PC-9 (cell line): ENCODE data around the gene ABHD18. TPM values are rescaled to one million over a fixed set of nuclear protein-coding genes. Genes with fewer than 3 reads are reported as not detected.
"Not testable (repeated sequence)": the region's sequence is repeated elsewhere in the genome, so short reads cannot be mapped to it uniquely, and the experiment has no call there.

Source experiments
- BruUV-seq: library from RNA; stranded (reverse); fragments of 400-500 nt; replicated peaks from 2 replicates; lab custom pipeline; 2021; lab: Mats Ljungman, UMichigan
- CTCF ChIA-PET: fragments of 300-600 bp; sonication (Branson Sonifier 250); formaldehyde crosslinking; loops from one replicate; lab custom pipeline; 2022; ENCODE audit warnings: antibody characterized with exemption; lab: Charles Lee
- POLR2A ChIA-PET: fragments of 300-600 bp; sonication (Branson Sonifier 250); formaldehyde crosslinking; loops from one replicate; lab custom pipeline; 2022; ENCODE audit warnings: antibody characterized with exemption; ENCODE audit not compliant: unreplicated experiment; lab: Charles Lee
- DNase-seq, 2 experiments: peaks; one replicate each; pipeline versions ENCODE4 v3.0.0 to v3.0.0-alpha.2; 2015 to 2022; ENCODE audit warnings: mixed read lengths in 1 of 2
- H2AFZ ChIP-seq: fragments of 200-600 bp; sonication (generic); 2 replicates; pipeline ENCODE4 v1.8.1; 2017; ENCODE audit warnings: antibody characterized with exemption
- H3F3A ChIP-seq: fragments of 200-600 bp; sonication (generic); 2 replicates; pipeline ENCODE4 v1.8.1; 2017; ENCODE audit warnings: antibody characterized with exemption, mild to moderate bottlenecking, low read depth; ENCODE audit not compliant: insufficient read depth
- H3K27ac ChIP-seq: fragments of 200-600 bp; sonication (generic); 2 replicates; pipeline ENCODE4 v1.6.1; 2016; ENCODE audit warnings: mixed run types
- H3K27me3 ChIP-seq: fragments of 200-600 bp; sonication (generic); 2 replicates; pipeline ENCODE4 v1.6.1; 2016; ENCODE audit warnings: low read depth, mixed run types; ENCODE audit not compliant: insufficient read depth
- H3K36me3 ChIP-seq: fragments of 200-600 bp; sonication (generic); 2 replicates; pipeline ENCODE4 v1.6.1; 2016; ENCODE audit warnings: low read depth, mixed run types
- H3K4me1 ChIP-seq: fragments of 200-600 bp; sonication (generic); replicated peaks from 2 replicates; pipeline ENCODE4 v1.6.1; 2016; ENCODE audit warnings: mixed run types; ENCODE audit not compliant: insufficient read depth
- H3K4me2 ChIP-seq: fragments of 200-600 bp; sonication (generic); 2 replicates; pipeline ENCODE4 v1.6.1; 2017; ENCODE audit warnings: mixed run types
- H3K4me3 ChIP-seq: fragments of 200-600 bp; sonication (generic); 2 replicates; pipeline ENCODE4 v1.6.1; 2016; ENCODE audit warnings: mixed run types
- H3K79me2 ChIP-seq: fragments of 200-600 bp; sonication (generic); 2 replicates; pipeline ENCODE4 v1.6.1; 2017; ENCODE audit warnings: low read depth, mixed run types
- H3K9me2 ChIP-seq: fragments of 200-600 bp; sonication (generic); 2 replicates; pipeline ENCODE4 v1.8.1; 2017; ENCODE audit warnings: mild to moderate bottlenecking; ENCODE audit not compliant: insufficient read depth
- H3K9me3 ChIP-seq: fragments of 200-600 bp; sonication (generic); 2 replicates; pipeline ENCODE4 v1.8.1; 2016; ENCODE audit warnings: low read depth; ENCODE audit not compliant: insufficient read depth
- H4K20me1 ChIP-seq: fragments of 200-600 bp; sonication (generic); 2 replicates; pipeline ENCODE4 v1.8.1; 2017; ENCODE audit not compliant: insufficient read depth
- CTCF ChIP-seq: fragments of 200-600 bp; sonication (generic); conservative IDR thresholded peaks from 2 replicates; pipeline ENCODE4 v1.6.1; 2017; ENCODE audit warnings: mixed run types, antibody characterized with exemption, mild to moderate bottlenecking, moderate library complexity
- EZH2 ChIP-seq: fragments of 200-600 bp; sonication (generic); IDR thresholded peaks from 2 replicates; pipeline ENCODE4 v1.8.0; 2017; ENCODE audit warnings: antibody characterized with exemption, low read depth
- intact Hi-C: fragments of 100-400 bp; cut with micrococcal nuclease; formaldehyde crosslinking; loops from one replicate; pipeline ENCODE4 v1.10.0; 2022; ENCODE audit not compliant: unreplicated experiment
- total RNA-seq: library from RNA; stranded (reverse); gene quantifications from 2 replicates; pipeline ENCODE4 v1.2.3, GENCODE V29; 2021

The ABHD18 gene
- total RNA-seq, 1 experiment from 2014 or later, result 12.4 TPM

DNA sequence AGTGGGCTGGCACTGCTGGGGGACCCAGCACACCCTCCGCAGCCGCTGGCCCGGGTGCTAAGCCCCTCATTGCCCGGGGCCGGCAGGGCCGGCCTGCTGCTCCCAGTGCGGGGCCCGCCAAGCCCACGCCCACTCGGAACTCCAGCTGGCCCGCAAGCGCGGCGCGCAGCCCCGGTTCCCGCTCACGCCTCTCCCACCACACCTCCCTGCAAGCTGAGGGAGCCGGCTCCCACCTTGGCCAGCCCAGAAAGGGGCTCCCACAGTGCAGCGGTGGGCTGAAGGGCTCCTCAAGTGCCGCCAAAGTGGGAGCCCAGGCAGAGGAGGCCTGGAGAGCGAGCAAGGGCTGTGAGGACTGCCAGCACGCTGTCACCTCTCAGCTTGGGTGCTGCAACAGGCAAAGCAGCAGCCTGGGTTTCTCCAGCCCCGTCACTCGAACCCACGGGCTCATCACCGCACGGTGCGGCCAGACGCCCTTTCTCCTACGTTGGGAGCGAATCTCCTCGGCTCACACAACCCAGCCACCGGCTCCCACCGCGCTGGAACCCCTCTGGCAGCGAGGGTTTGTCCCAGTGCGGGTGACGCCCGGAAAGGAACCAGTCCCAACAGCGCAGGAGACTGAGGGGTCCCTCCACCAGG lies 662 bp upstream of the ABHD18 start:
- peak overlapping the region; percentile 77 for H3K4me3 ChIP-seq
- not testable (repeated sequence) for BruUV-seq, H3F3A ChIP-seq, H3K9me2 ChIP-seq, H3K27me3 ChIP-seq, H3K9me3 ChIP-seq, H3K4me1 ChIP-seq, H4K20me1 ChIP-seq, H3K36me3 ChIP-seq
- H2AFZ ChIP-seq, result peak overlapping the region; percentile 96
- peaks cover 44% of the 10 kb centered on the region for H3K79me2 ChIP-seq
- peak in 1 of 2 experiments; percentile 36 for DNase-seq
- intact Hi-C loops, result loop anchor here (1.0 to 5.0 kb wide), 4 partner anchors 84 to 198 kb away; partner anchors contain the start of genes HSPA4L, LARP1B and PLK4
- H3K27ac ChIP-seq, result peak overlapping the region; percentile 53; the same call in 1 of the 2 replicates
- H3K4me2 ChIP-seq, result peak overlapping the region; percentile 68
- ChIA-PET POLR2A (interaction anchor here (0.7 to 1.6 kb wide), 3 partner anchors 28 to 97 kb away, joined by 5 to 12 read pairs (median 8); partner anchors contain the start of gene LARP1B), CTCF (interaction anchor here (0.6 to 1.2 kb wide), 2 partner anchors 96 to 243 kb away, joined by 3 to 5 read pairs; no protein-coding TSS in a partner anchor)

- TF ChIP-seq CTCF (no peak), EZH2 (no peak)
- Histone ChIP-seq H3K4me2 (peak overlapping the region; percentile 88), H3K4me1 (no peaks in the 10 kb centered on the region; the same call in 1 of the 2 replicates), H3K4me3 (peak overlapping the region; percentile 77), H4K20me1 (no peaks in the 10 kb centered on the region), H3K9me3 (no peaks in the 10 kb centered on the region), H2AFZ (peak overlapping the region; percentile 89), H3K36me3 (no peaks in the 10 kb centered on the region), H3F3A (peaks cover 8% of the 10 kb centered on the region; the same call in 1 of the 2 replicates), H3K79me2 (peaks cover 39% of the 10 kb centered on the region), H3K27me3 (no peaks in the 10 kb centered on the region), H3K27ac (peak overlapping the region; percentile 74), H3K9me2 (no peaks in the 10 kb centered on the region)
- ChIA-PET CTCF (interaction anchor here (0.6 to 1.2 kb wide), 4 partner anchors 22 to 844 kb away, joined by 3 to 5 read pairs (median 4); partner anchors contain the start of gene JADE1), POLR2A (interaction anchor here (0.7 to 1.6 kb wide), 3 partner anchors 29 to 96 kb away, joined by 5 to 12 read pairs (median 8); partner anchors contain the start of gene LARP1B)
- BruUV-seq, result TSS peak; percentile 66
- intact Hi-C loops, result loop anchor here (1.0 to 5.0 kb wide), 4 partner anchors 85 to 197 kb away; partner anchors contain the start of genes HSPA4L, LARP1B and PLK4
- peak; percentile 38 to 54 for DNase-seq
These were observed 583 bp downstream of the ABHD18 start for GRCh38 chr4:127965803-127966175.

- POLR2A ChIA-PET, result interaction anchor here (0.6 kb wide), 1 partner anchor 161 kb away, joined by 3 read pairs; no protein-coding TSS in a partner anchor
- H4K20me1 ChIP-seq, result no peaks in the 10 kb centered on the region
- no peaks in the 10 kb centered on the region for H3K27me3 ChIP-seq
- 0 out of 2 replicates have a peak overlapping the region, but pooled peaks have one; percentile 13 for H3K4me2 ChIP-seq
- H3K36me3 ChIP-seq, result no peaks in the 10 kb centered on the region
- no peak overlapping the region for H3K27ac ChIP-seq
- H3K79me2 ChIP-seq, result peaks cover 32% of the 10 kb centered on the region
- H3K9me3 ChIP-seq, result no peaks in the 10 kb centered on the region
- no peak overlapping the region for H3K4me3 ChIP-seq
- no TSS peak for BruUV-seq
- H3K9me2 ChIP-seq, result no peaks in the 10 kb centered on the region
- CTCF ChIA-PET, result interaction anchor here (0.7 kb wide), 2 partner anchors 86 to 89 kb away, joined by 3 read pairs; partner anchors contain the start of gene PLK4
- no peak for DNase-seq
- no peak overlapping the region for H2AFZ ChIP-seq
- H3F3A ChIP-seq, result peaks cover 8% of the 10 kb centered on the region; the same call in 1 of the 2 replicates
- TF ChIP-seq EZH2, result no peak
- no peak for TF ChIP-seq CTCF
- intact Hi-C loops, result loop anchor here (5.0 kb wide), 1 partner anchor 195 kb away; no protein-coding TSS in a partner anchor
- H3K4me1 ChIP-seq, result no peaks in the 10 kb centered on the region; the same call in 1 of the 2 replicates
These were observed 2.1 kb downstream of the ABHD18 start for GRCh38 chr4:127967141-127967775.
